RWPE1 (cell line): ENCODE measurements around the gene LRIG3.
A peak's percentile ranks its signal among the peaks of the same experiment; 100 is the strongest.
"Not testable (repeated sequence)": the region's sequence is repeated elsewhere in the genome, so short reads cannot be mapped to it uniquely, and the experiment has no call there.

ENCODE experiments used
- CTCF ChIA-PET: fragments of 350-600 bp; sonication (Branson Sonifier 250); formaldehyde crosslinking; extraction: SDS; loops from one replicate; lab custom pipeline; 2021; lab: Yijun Ruan, JAX
- POLR2A ChIA-PET: fragments of 400-600 bp; formaldehyde crosslinking; extraction: SDS; loops from one replicate; lab custom pipeline; 2020; ENCODE audit warnings: antibody characterized with exemption; ENCODE audit not compliant: low non-redundant PET; lab: Yijun Ruan, JAX
- DNase-seq: peaks from one replicate; pipeline ENCODE4 v3.0.0; 2012; ENCODE audit warnings: low spot score
- H3K27ac ChIP-seq: fragments of 450-650 bp; 2 replicates; pipeline ENCODE4 v1.5.1; 2017
- TF ChIP-seq, protein P1 (sequence below): fragments of 450-650 bp; conservative IDR thresholded peaks from 2 replicates; pipeline ENCODE4 v1.5.1; 2017; ENCODE audit warnings: low read depth, mild to moderate bottlenecking

LRIG3 gene

DNA sequence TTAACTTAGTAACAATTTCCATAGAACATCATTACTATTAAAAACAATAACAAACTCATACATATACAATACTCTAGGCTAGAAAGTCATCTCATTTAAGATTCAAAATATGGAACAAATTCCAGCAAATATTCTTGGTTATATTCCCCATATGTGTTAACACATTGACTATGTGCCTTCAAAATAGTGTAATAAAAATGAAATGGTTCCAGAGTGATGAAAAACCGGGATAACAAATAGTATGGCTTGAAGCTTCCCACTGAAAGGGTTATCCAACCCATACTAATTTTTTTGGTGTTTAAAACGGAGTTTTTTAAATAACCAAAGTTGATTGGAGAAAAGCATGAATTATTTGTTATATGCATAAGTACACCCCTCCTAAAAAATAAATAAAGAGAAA lies 5.3 kb downstream of the LRIG3 start:
- POLR2A ChIA-PET, result no interaction called here
- no peak overlapping the region for H3K27ac ChIP-seq
- no peak for DNase-seq
- CTCF ChIA-PET, result interaction anchor here (0.8 kb wide), 1 partner anchor 107 kb away, joined by 6 read pairs; no protein-coding TSS in a partner anchor
- TF ChIP-seq, protein P1, sequence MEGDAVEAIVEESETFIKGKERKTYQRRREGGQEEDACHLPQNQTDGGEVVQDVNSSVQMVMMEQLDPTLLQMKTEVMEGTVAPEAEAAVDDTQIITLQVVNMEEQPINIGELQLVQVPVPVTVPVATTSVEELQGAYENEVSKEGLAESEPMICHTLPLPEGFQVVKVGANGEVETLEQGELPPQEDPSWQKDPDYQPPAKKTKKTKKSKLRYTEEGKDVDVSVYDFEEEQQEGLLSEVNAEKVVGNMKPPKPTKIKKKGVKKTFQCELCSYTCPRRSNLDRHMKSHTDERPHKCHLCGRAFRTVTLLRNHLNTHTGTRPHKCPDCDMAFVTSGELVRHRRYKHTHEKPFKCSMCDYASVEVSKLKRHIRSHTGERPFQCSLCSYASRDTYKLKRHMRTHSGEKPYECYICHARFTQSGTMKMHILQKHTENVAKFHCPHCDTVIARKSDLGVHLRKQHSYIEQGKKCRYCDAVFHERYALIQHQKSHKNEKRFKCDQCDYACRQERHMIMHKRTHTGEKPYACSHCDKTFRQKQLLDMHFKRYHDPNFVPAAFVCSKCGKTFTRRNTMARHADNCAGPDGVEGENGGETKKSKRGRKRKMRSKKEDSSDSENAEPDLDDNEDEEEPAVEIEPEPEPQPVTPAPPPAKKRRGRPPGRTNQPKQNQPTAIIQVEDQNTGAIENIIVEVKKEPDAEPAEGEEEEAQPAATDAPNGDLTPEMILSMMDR, result no peak

DNA sequence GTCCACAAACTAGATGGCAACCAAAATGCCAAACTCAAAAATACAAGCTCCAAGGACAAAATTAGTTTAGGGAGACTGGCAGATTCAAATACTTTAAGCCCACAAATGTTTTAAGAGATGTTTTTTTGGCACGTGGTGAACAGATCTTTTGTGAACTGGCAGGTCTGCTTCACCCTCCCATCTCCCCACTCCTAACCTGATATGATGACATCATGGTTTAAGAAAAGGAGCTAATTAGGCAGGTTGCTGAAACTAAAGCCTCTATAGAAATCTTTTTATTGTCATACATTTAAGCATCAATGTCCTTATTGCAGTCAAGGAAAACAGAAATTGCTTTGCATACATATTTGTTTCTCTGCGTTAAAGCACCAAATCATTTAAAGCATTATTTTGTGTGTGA lies 5.8 kb downstream of the LRIG3 start:
- ChIA-PET POLR2A (no interaction called here), CTCF (interaction anchor here (0.5 to 0.8 kb wide), 2 partner anchors 108 to 989 kb away, joined by 4 to 6 read pairs; no protein-coding TSS in a partner anchor)
- TF ChIP-seq, protein P1, result no peak
- no peak overlapping the region for H3K27ac ChIP-seq
- DNase-seq, result no peak

DNA sequence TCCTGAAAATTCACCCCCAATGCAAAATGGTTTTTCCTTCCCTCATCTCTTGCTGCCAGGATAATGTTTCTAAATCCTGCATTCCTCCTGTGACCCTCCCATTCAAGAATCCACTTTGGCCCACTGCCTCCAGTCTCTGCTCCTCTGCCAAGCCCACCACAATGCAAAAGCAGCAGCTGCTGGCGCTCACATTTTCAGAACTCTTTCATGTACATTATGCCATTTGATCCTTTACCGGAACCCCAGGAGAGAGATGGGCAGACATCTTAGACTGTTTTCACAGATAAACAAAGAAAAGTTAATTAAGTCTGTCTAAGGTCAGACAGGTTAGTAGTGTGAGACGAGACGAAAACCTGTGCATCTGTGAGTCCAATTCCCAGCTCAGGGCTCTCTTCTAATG lies 12.9 kb downstream of the LRIG3 start:
- no peak for DNase-seq
- peak overlapping the region; percentile 69 for H3K27ac ChIP-seq
- TF ChIP-seq, protein P1, result no peak
- ChIA-PET CTCF (interaction anchor here (0.6 kb wide), 1 partner anchor 12 kb away, joined by 3 read pairs; no protein-coding TSS in a partner anchor), POLR2A (no interaction called here)

DNA sequence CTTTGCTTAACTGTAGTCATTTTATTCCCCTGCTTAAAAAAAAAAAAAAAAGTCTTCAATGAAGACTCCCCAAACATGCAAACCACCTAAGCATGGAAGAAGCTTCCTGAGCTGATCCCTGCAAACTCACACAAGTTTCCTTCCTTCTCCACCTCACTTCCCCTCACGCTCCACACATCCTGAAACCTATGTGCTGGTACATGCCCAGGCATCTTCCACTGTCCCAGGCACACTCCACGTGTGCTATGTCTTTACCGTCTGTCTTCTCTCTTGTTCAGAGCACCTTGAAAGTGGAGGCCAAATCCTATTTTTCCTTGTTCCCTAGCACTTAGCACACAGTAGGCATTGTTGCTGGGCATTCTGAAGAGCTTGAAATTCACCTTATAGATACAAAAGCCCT lies 13.4 kb downstream of the LRIG3 start:
- POLR2A ChIA-PET, result no interaction called here

DNA sequence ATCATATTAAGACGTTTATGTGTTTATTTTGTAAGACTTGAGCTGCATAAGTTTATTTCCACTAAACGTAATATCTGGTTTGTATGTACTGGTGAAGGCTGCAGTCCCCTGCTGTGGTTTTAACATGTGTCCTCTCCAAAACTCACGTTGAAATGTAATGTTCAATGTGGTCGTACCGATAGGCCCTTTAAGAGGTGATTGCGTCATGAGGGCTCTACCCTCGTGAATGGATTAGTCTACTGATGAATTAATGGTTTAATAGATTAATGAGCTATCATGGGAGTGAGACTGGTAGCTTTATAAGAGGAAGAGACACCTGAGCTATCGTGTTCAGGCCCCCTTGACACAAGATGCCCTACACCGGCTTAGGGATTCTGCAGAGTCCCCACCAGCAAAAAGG lies 14.9 kb downstream of the LRIG3 start:
- no peak overlapping the region for H3K27ac ChIP-seq
- POLR2A ChIA-PET, result no interaction called here
- CTCF ChIA-PET, result no interaction called here
- TF ChIP-seq, protein P1, result no peak
- no peak for DNase-seq

More for the DNA sequence above, 13.4 kb downstream of the LRIG3 start:
- no peak for DNase-seq
- peak overlapping the region; percentile 69 for H3K27ac ChIP-seq
- TF ChIP-seq, protein P1, result no peak
- CTCF ChIA-PET, result no interaction called here

DNA sequence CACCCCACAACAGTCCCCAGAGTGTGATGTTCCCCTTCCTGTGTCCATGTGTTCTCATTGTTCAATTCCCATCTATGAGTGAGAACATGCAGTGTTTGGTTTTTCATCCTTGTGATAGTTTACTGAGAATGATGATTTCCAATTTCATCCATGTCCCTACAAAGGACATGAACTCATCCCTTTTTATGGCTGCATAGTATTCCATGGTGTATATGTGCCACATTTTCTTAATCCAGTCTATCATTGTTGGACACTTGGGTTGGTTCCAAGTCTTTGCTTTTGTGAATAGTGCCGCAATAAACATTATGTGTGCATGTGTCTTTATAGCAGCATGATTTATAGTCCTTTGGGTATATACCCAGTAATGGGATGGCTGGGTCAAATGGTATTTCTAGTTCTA lies 17.6 kb downstream of the LRIG3 start:
- CTCF ChIA-PET, POLR2A ChIA-PET, DNase-seq, H3K27ac ChIP-seq: not testable (repeated sequence)

DNA sequence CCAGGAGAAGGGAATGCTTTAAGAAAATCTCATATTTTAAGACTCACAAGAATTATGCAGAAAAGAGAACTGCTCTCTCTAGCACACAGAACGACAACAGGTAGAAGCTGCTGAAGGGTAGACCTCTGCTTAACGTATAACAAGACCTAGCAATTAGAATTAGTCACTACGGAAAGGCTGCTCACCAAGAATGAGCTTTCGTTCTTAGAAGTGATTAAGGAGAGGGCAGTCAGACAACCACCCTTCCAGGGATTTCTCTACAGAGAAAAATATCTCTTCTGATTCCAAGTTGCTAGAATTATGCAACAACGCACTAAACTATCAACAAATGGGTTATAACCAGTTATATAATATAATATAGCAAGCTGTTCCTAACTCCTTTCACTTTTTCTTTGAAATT lies 18.6 kb downstream of the LRIG3 start:
- TF ChIP-seq, protein P1, result no peak
- H3K27ac ChIP-seq, result no peak overlapping the region
- ChIA-PET POLR2A (no interaction called here), CTCF (interaction anchor here (0.6 kb wide), 1 partner anchor 150 kb away, joined by 3 read pairs; no protein-coding TSS in a partner anchor)
- DNase-seq, result no peak
